DOHH2 (cell line): ENCODE results near the gene DIP2B.

Experiments used
- CTCF ChIP-seq: fragments of 200-600 bp; sonication (generic); IDR thresholded peaks from one replicate; pipeline ENCODE4 v1.5.1; 2014; ENCODE audit warnings: antibody characterized with exemption, mild to moderate bottlenecking, low read depth, low read length; ENCODE audit not compliant: poor library complexity, severe bottlenecking
- EZH2phosphoT487 ChIP-seq: fragments of 200-600 bp; sonication (generic); IDR thresholded peaks from 2 replicates; pipeline ENCODE4 v1.6.1; 2017; ENCODE audit warnings: borderline replicate concordance, mild to moderate bottlenecking, antibody characterized with exemption, low read length, moderate library complexity, mixed read lengths

DNA sequence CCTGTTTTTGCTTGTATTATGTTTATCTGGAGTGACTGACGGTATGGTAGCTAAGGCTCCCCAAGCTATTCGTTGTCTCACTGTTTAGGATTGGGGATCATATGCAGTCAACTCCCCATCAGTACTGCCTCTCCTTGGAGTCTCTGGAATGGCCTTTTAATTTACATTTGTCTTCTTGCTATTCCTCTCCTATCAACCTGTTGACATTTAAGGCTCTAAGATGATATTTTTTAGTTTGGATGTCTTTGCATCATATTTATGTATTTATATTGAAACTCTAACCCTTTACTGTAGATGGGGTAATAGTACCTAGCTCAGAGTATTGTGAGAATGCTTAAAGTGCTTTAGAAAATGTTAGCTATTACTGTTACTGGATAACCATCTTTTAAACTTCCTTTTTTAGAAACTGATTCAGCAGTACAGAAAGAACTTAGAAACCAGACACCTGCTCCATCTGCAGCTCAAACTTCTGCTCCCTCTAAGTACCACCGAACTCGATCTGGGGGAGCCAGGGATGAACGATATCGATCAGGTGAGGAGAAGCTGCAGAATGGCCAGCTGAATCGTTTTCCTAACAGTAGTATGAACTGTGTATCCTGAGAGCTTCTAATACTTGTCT, 135.6 kb downstream of the DIP2B start:
- TF ChIP-seq CTCF (no peak), EZH2phosphoT487 (no peak)
